HEK293 (cell line): ENCODE data around the gene DAGLB.

Experiments used
- CTCF ChIA-PET: fragments of 350-600 bp; formaldehyde crosslinking; extraction: SDS; loops from one replicate; lab custom pipeline; 2021; ENCODE audit warnings: antibody characterized with exemption; lab: Yijun Ruan, JAX
- POLR2A ChIA-PET: fragments of 300-600 bp; formaldehyde crosslinking; extraction: SDS; loops from one replicate; lab custom pipeline; 2020; ENCODE audit warnings: antibody characterized with exemption, inconsistent platforms; lab: Yijun Ruan, JAX
- H3K27ac ChIP-seq: fragments of 200-500 bp; sonication (Bioruptor generic); 2 replicates; pipeline ENCODE4 v1.5.1; 2014; ENCODE audit warnings: low read depth, low read length, control low read depth, inconsistent platforms; ENCODE audit errors: extremely low read depth
- H3K36me3 ChIP-seq, 2 experiments: fragments of 200-500 bp in 1 of 2; sonication (Bioruptor generic) in 1 of 2; 1 replicate in 1 of 2; 2 replicates in 1 of 2; pipeline ENCODE4 v1.5.1; 2014 to 2017; ENCODE audit warnings: inconsistent platforms in 2 of 2, low read length in 2 of 2; ENCODE audit not compliant: control insufficient read depth in 2 of 2, insufficient read depth in 1 of 2
- H3K4me1 ChIP-seq: fragments of 200-500 bp; sonication (Bioruptor generic); 2 replicates; pipeline ENCODE4 v1.5.1; 2014; ENCODE audit warnings: mild to moderate bottlenecking, low read length, inconsistent platforms; ENCODE audit not compliant: control insufficient read depth, insufficient read depth
- H3K4me3 ChIP-seq: 2 replicates; pipeline ENCODE4 v1.5.1; 2011; ENCODE audit warnings: low read depth, mild to moderate bottlenecking, control low read depth, low read length, moderate library complexity
- H3K9me3 ChIP-seq: fragments of 200-500 bp; sonication (Bioruptor generic); 2 replicates; pipeline ENCODE4 v1.5.1; 2014; ENCODE audit warnings: low read depth, low read length, inconsistent platforms; ENCODE audit not compliant: control insufficient read depth, insufficient read depth
- EGR2 ChIP-seq: fragments of 450-650 bp; formaldehyde crosslinking; IDR thresholded peaks from 2 replicates; pipeline ENCODE4 v1.5.1; 2016; ENCODE audit warnings: low read depth, missing biosample characterization, missing genetic modification characterization
- GLI2 ChIP-seq: fragments of 450-650 bp; formaldehyde crosslinking; IDR thresholded peaks from 2 replicates; pipeline ENCODE4; 2017; ENCODE audit warnings: missing biosample characterization, missing genetic modification characterization, low read depth, borderline replicate concordance
- SETDB1 ChIP-seq: IDR thresholded peaks from one replicate; pipeline ENCODE4 v1.6.1; 2017; ENCODE audit warnings: mild to moderate bottlenecking, low read length, moderate library complexity, mixed read lengths; ENCODE audit not compliant: insufficient read length
- ZBTB17 ChIP-seq: fragments of 450-650 bp; formaldehyde crosslinking; IDR thresholded peaks from 2 replicates; pipeline ENCODE4 v1.5.1; 2016; ENCODE audit warnings: missing biosample characterization, missing genetic modification characterization
- ZEB2 ChIP-seq: fragments of 450-650 bp; formaldehyde crosslinking; IDR thresholded peaks from 2 replicates; pipeline ENCODE4 v1.5.1; 2016; ENCODE audit warnings: missing biosample characterization, missing genetic modification characterization
- ZFP37 ChIP-seq: fragments of 450-650 bp; formaldehyde crosslinking; IDR thresholded peaks from 2 replicates; pipeline ENCODE4 v1.5.1; 2016; ENCODE audit warnings: missing biosample characterization, missing genetic modification characterization
- ZFP69B ChIP-seq: fragments of 450-650 bp; formaldehyde crosslinking; IDR thresholded peaks from 2 replicates; pipeline ENCODE4 v1.5.1; 2016; ENCODE audit warnings: missing biosample characterization, missing genetic modification characterization
- ZNF140 ChIP-seq: fragments of 450-650 bp; formaldehyde crosslinking; IDR thresholded peaks from 2 replicates; pipeline ENCODE4 v1.5.1; 2016; ENCODE audit warnings: missing biosample characterization, missing genetic modification characterization
- ZNF175 ChIP-seq: fragments of 450-650 bp; formaldehyde crosslinking; IDR thresholded peaks from 2 replicates; pipeline ENCODE4 v1.5.1; 2016; ENCODE audit warnings: missing biosample characterization, missing genetic modification characterization
- ZNF423 ChIP-seq: fragments of 450-650 bp; formaldehyde crosslinking; IDR thresholded peaks from 2 replicates; pipeline ENCODE4 v1.5.1; 2016; ENCODE audit warnings: missing biosample characterization, missing genetic modification characterization
- ZNF433 ChIP-seq: fragments of 450-650 bp; formaldehyde crosslinking; IDR thresholded peaks from 2 replicates; pipeline ENCODE4 v1.5.1; 2016; ENCODE audit warnings: missing biosample characterization, missing genetic modification characterization, low read depth
- ZNF501 ChIP-seq: fragments of 450-650 bp; formaldehyde crosslinking; IDR thresholded peaks from 2 replicates; pipeline ENCODE4 v1.5.1; 2016; ENCODE audit warnings: missing biosample characterization, missing genetic modification characterization
- ZNF521 ChIP-seq: fragments of 450-650 bp; formaldehyde crosslinking; IDR thresholded peaks from 2 replicates; pipeline ENCODE4 v1.5.1; 2017; ENCODE audit warnings: missing biosample characterization, mild to moderate bottlenecking, missing genetic modification characterization
- ZNF610 ChIP-seq: fragments of 450-650 bp; formaldehyde crosslinking; IDR thresholded peaks from 2 replicates; pipeline ENCODE4 v1.5.1; 2016; ENCODE audit warnings: missing biosample characterization, missing genetic modification characterization, borderline replicate concordance
- ZNF837 ChIP-seq: fragments of 450-650 bp; formaldehyde crosslinking; IDR thresholded peaks from 2 replicates; pipeline ENCODE4 v1.5.1; 2016; ENCODE audit warnings: missing biosample characterization, missing genetic modification characterization
- ZSCAN30 ChIP-seq: fragments of 450-650 bp; IDR thresholded peaks from 2 replicates; pipeline ENCODE4 v1.5.1; 2018; ENCODE audit warnings: missing biosample characterization, mild to moderate bottlenecking, missing genetic modification characterization, moderate library complexity
- TF ChIP-seq, protein P1 (sequence below): fragments of 450-650 bp; formaldehyde crosslinking; IDR thresholded peaks from 2 replicates; pipeline ENCODE4 v1.5.1; 2016; ENCODE audit warnings: missing biosample characterization, missing genetic modification characterization
- TF ChIP-seq, protein P2 (sequence below): fragments of 450-650 bp; formaldehyde crosslinking; IDR thresholded peaks from 2 replicates; pipeline ENCODE4 v1.5.1; 2016; ENCODE audit warnings: missing biosample characterization, missing genetic modification characterization, low read depth
- TF ChIP-seq, protein P3 (sequence below): fragments of 450-650 bp; formaldehyde crosslinking; IDR thresholded peaks from 2 replicates; pipeline ENCODE4 v1.5.1; 2016; ENCODE audit warnings: missing biosample characterization, missing genetic modification characterization

Gene DAGLB

DNA sequence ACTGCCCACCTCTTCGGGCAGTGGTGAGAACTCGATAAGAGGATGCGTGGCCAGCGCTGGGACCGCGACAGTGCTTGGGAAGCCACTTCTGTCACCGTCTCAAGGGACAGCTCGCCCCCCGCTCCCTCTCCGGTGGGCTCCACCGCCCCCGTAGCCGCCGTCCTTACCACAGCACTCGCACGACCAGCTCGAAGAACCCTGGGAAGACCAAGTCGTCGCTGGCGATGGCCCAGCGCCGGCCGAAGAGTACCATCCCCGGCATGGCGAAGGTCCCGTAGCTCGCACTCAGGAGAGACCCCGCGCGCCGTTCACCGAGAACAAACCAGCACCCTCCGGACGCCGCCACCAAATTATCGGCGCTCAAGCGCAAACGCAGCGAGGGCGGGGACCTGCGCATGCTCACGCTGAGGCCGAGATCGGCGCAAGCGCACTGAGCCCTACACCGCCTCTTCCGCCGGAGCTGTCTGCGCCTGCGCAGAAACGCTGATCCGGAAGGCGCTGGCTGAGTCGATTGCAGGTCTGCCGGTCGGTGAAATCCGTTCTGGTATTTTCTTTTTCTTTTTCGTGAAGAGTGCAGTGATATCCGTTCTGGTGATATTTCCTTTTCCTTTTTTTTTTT, at the start of gene DAGLB (continued):
- TF ChIP-seq ZBTB17 (tag by site-specific recombination) (peak; percentile 90; the same call in 1 of the 2 replicates), EGR2 (tag by site-specific recombination) (0 out of 2 replicates have a peak, but pooled peaks have one; percentile 11), ZSCAN30 (tag by site-specific recombination) (peak; percentile 32; the same call in 1 of the 2 replicates), ZEB2 (tag by site-specific recombination) (no peak), GLI2 (no peak)

DNA sequence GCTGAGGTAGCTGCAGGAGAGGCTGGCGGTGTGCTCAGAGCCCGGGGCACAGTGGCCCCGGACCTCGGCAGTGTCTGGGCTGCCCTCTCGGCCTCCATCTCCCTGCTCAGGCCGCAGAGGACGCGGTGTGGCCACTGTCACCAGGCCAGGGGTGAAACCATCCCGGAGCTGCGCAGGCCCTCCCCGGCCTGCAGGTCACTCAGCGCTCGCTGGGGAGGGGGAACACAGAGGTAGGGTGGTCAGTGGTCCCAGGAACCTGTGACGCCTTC, 49.8 kb upstream of the DAGLB start:
- no peak overlapping the region for H3K4me3 ChIP-seq
- no peak for TF ChIP-seq ZNF423 (tag by site-specific recombination)
- TF ChIP-seq, protein P1, sequence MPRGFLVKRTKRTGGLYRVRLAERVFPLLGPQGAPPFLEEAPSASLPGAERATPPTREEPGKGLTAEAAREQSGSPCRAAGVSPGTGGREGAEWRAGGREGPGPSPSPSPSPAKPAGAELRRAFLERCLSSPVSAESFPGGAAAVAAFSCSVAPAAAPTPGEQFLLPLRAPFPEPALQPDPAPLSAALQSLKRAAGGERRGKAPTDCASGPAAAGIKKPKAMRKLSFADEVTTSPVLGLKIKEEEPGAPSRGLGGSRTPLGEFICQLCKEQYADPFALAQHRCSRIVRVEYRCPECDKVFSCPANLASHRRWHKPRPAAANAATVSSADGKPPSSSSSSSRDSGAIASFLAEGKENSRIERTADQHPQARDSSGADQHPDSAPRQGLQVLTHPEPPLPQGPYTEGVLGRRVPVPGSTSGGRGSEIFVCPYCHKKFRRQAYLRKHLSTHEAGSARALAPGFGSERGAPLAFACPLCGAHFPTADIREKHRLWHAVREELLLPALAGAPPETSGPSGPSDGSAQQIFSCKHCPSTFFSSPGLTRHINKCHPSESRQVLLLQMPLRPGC (tag by site-specific recombination) = no peak
- no peak for TF ChIP-seq ZFP69B (tag by site-specific recombination)
- TF ChIP-seq, protein P2, sequence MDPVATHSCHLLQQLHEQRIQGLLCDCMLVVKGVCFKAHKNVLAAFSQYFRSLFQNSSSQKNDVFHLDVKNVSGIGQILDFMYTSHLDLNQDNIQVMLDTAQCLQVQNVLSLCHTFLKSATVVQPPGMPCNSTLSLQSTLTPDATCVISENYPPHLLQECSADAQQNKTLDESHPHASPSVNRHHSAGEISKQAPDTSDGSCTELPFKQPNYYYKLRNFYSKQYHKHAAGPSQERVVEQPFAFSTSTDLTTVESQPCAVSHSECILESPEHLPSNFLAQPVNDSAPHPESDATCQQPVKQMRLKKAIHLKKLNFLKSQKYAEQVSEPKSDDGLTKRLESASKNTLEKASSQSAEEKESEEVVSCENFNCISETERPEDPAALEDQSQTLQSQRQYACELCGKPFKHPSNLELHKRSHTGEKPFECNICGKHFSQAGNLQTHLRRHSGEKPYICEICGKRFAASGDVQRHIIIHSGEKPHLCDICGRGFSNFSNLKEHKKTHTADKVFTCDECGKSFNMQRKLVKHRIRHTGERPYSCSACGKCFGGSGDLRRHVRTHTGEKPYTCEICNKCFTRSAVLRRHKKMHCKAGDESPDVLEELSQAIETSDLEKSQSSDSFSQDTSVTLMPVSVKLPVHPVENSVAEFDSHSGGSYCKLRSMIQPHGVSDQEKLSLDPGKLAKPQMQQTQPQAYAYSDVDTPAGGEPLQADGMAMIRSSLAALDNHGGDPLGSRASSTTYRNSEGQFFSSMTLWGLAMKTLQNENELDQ (tag by site-specific recombination) = no peak
- no peak for TF ChIP-seq ZEB2 (tag by site-specific recombination)
- TF ChIP-seq ZNF521 (tag by site-specific recombination) = no peak
- no peaks in the 10 kb centered on the region for H3K9me3 ChIP-seq
- POLR2A ChIA-PET = no interaction called here
- H3K4me1 ChIP-seq = no peaks in the 10 kb centered on the region
- no peak overlapping the region for H3K27ac ChIP-seq
- no peaks in the 10 kb centered on the region for H3K36me3 ChIP-seq
- CTCF ChIA-PET = no interaction called here

DNA sequence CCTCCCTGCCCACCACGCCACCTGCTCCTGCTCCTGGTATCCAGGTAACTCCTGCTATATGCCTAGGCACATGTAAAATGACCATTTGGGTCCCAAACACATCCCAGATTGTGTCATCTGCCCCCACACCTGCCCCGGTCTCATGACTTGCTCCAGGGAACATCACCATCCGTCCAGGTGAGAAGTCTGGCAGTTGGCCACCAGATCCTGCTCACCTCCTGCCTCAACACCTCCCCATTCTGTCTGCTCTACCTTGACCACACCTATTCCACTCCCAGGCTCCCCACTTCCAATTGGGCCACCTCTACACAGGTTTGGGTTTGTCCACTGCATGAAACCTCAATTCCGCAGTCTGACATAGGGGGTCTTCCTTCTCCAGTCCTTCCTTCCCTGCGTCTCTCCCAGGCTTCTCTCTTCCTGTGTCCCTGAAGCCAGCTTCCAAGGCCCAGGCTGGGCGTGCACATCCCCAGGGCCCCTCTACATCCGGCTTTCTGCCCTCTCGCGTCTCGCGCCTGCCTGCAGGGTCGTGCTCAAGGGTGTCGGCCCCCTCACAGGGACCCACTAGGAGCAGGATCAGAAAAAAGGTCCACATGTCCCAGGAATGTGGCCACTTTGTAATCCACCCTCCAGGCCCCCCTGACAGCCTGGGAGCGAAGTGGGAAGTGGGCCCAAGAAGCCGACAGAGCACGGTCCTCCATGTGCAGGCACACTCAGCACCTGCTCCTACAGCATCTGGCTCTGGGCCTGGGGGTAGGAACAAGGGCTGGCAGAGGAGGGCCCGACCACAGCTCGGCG, 49.3 kb upstream of the DAGLB start:
- no peak overlapping the region for H3K27ac ChIP-seq
- POLR2A ChIA-PET = no interaction called here
- H3K4me1 ChIP-seq = no peaks in the 10 kb centered on the region
- no peak overlapping the region for H3K4me3 ChIP-seq
- CTCF ChIA-PET = no interaction called here
- no peaks in the 10 kb centered on the region for H3K9me3 ChIP-seq
- H3K36me3 ChIP-seq = no peaks in the 10 kb centered on the region
- TF ChIP-seq ZNF837 (tag by site-specific recombination) (no peak), ZNF433 (tag by site-specific recombination) (no peak), ZFP37 (no peak), ZNF610 (tag by site-specific recombination) (no peak), ZNF175 (tag by site-specific recombination) (no peak), ZNF501 (tag by site-specific recombination) (no peak), ZNF140 (tag by site-specific recombination) (no peak), SETDB1 (no peak)
- TF ChIP-seq, protein P3, sequence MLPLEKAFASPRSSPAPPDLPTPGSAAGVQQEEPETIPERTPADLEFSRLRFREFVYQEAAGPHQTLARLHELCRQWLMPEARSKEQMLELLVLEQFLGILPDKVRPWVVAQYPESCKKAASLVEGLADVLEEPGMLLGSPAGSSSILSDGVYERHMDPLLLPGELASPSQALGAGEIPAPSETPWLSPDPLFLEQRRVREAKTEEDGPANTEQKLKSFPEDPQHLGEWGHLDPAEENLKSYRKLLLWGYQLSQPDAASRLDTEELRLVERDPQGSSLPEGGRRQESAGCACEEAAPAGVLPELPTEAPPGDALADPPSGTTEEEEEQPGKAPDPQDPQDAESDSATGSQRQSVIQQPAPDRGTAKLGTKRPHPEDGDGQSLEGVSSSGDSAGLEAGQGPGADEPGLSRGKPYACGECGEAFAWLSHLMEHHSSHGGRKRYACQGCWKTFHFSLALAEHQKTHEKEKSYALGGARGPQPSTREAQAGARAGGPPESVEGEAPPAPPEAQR (tag by site-specific recombination) = no peak
